ENCODE data around the gene VN1R5.
"Not testable (repeated sequence)": the region's sequence is repeated elsewhere in the genome, so short reads cannot be mapped to it uniquely, and the experiment has no call there.

Gene VN1R5

DNA sequence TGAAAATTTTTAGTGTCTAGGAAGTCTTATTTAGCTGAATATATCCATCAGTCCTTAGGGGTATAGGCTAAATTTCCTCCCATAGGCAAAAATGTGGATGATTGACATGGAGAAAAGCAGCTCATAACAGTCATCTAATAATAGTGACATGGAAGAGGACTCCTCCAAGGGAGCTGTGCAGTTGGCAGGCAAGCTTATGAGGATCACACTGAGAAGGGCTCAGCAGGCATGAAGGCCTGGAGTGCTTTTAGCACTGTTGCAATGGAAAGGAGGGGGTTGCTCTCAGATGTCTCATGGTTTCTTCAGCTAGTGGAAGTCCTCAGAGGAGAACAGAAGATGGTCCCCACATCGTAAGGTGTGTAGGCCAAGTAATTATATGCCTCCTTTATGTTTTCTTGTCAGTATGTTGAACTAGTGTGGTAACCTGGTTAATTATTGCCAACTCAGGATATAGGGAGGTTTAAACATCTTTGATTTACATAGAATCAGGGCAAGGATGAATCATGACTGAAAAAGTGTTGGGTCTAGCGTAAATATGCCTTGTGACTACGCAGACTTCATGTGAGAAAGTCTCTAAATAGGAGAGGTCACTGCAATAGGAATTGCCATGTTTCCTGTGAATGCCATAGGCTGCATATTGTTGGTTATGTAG lies 18.9 kb downstream of the VN1R5 start:
- no peak for DNase-seq

DNA sequence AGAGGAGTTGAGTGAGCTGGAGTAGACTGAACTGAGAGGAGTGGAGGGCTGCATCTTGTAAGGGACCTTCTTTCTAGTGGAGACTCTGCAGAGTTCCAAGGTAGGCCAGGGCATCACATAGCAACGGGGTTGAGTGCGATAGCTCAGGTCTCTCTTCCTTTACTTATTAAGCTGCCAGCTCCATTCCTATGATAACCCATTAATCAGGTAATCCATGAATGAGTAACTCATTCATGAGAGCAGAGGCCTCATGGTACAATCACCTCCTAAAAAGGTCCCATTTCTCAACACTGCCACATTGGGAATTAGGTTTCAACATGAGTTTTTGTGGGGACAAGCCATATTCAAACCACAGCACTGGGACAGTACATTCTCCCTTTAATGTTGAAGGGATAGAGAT lies 21.3 kb downstream of the VN1R5 start:
- DNase-seq, result no peak

DNA sequence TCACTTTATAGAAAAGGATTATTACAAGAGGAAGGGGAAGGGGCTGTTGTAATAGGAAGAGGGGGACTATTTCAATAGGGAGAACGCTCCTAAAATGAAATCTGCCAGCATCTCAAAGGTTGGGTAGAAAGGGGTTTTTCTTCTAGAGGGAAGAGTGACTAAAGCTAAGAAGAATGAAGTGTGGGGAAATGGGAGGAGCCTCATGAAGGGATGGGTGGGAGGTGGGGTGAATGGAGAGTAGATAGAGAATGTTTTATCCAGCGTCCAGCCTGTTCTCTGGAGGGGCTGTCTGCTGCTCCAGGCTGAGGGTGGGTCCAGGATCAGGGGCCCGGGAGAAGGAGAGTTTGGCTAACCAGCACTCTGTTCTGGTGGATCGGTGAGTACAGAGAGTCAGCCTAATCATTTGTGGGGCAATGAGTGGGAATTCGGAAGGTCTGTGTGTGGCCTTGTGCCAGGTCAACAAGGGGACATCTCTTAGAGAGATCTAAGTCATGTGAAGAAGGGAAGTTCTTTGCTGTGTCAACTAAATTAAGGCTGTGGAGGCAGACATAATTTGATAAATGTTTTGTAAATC lies 25.2 kb downstream of the VN1R5 start:
- no peak for DNase-seq

DNA sequence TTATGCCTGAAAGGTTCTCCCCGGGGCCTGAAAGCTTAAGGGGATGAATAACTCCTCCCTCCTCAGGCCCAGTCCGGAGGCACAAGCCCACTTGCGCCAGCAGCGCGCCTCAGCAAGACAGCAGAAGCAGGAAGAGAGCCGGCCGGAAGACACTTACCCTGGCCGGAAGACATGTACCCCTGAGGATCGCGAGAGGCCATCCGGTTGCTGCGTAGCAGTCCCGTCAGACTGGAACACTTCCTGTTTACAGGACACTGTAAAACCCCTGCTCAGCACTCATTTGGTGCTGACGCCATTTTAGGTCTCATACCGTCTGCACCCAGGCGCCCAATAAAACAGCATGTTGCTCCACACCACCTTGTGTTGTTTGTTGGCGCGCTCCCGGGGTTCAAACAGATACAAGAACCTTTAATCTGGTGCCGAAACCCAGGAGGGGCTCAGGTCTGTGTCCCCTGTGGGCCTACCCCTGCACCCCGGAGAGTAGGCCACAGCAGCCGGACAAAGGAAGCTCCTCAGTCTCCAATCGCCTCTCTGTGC lies 30.3 kb downstream of the VN1R5 start:
- no peak for DNase-seq

DNA sequence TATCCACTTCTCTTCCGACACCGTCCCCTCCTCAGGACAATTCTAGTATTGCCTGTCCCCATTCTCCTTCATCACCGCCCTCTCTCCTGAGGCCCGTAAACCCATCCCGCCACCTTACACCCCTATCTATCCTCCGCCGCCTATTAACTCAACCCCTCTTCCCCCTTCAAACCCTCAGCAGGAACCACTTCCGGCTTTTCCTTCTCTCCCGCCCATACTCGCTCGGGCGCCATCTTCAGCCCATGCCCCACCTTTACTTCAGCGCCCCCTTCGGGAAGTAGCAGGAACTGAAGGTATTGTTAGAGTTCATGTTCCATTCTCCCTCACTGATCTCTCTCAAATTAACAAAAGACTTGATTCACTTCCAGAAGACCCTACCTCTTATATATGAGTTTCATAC lies 31.6 kb downstream of the VN1R5 start:
- DNase-seq, result no peak

DNA sequence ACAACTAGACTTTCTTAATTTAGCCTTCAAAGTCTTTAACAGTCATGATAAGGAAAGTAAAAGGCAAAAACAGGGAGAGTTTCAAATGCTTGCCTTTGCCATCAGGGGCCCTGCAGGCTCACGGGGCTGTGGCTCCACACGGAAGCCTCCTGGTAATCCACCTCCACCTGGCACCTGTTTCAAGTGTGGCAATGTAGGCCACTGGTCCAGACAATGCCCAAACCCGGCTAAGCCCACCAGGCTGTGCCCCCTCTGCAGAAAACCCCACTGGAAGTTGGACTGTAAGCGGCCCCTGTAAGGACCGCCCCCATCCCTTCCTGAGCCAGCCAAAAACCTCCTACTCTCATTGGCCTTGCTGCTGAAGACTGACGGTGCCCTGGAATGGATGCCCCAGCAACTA lies 32.5 kb downstream of the VN1R5 start:
- DNase-seq, result no peak

DNA sequence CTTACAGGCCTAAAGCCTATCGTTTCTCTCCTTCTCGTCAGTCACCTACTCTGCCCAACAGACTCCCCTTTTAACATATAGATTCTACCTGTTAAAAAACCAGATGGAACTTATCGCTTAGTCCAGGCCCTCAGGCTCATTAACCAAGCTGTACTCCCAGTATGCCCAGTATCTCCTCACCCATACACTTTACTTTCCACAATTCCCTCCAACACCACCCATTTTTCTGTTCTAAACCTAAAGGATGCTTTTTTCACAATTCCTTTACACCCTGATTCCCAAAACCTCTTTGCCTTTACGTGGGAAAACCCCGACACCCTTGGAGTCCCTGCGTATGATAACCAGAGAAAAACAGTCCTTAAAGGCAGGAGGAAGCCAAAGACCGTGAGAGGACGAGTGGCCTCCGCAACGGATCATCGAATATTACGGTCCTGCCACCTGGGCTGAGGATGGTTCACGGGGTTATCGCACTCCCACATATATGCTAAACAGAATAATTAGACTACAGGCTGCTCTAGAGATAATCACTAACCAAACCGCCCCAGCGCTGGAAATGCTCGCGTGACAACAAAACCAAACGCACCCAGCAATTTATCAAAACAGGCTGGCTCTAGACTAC lies 33.5 kb downstream of the VN1R5 start:
- not testable (repeated sequence) for DNase-seq

DNA sequence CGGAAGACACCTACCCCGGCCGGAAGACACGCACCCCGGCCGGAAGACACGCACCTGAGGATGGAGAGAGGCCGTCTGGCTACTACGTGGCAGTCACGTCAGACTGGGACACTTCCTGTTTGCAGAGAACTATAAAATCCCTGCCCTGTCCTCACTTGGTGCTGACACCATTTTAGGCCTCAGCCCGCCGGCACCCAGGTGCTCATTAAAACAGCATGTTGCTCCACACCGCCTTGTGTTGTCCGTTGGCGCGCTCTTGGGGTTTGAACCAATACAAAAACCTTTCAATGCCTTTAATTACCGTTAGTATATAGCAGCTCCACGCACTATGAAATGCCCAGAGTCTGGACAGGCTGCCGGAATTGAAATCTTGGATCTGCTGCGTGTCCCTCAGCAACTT lies 34.7 kb downstream of the VN1R5 start:
- DNase-seq, result no peak

DNA sequence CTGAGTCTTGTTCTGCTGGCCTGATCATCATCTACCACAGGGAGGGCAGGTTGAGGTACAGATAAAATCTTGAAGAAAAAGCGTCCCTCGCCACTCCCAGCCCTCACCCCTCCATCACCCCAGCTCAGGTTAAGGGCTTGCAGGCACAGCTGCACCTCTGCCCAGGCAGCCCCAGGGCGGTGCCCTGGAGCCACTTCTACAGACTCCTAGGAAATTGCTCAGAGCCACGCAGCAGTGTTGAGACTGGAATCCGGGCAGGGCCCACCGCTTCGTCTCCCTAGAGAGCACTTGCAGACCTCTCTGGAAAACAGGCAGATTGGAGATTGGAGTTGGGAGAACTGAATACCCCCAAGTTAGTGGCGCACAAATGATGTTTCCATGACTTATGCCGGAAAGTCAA lies 35.3 kb downstream of the VN1R5 start:
- no peak for DNase-seq

DNA sequence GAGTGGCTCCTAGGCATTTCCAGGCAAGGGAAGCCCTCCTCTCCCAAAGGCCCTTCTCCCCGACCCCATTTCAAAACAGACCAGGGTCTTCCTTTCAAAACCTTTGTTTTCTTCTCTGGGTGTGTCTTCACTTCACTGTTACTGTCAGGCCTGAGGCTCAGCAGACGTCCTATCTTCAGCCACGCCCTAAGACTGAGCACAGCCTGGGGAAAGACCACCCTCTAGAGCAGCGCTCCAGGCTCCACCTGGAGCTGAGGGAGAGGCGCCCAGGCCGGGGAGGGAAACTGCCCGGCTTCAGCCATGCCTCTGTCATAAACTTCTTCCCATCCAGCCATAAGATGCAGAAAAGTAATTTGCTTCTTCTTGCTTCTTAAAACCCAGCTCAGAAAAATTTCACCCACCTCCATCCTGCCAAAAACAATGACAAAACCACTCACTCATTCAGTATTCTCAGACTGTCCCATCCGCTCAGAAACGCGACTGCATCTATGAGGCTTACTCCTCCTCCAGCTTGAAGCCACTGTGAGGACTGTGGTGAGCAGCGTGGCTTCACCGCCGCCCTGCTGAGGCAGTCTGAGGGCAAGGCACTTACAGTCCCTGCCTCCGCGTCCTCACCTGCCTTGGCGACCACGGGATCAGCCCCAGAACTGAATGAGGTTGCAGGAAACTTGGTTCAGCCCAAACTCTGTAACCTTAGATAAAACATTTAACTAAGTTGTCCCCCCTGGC lies 36.1 kb downstream of the VN1R5 start:
- DNase-seq, result no peak

DNA sequence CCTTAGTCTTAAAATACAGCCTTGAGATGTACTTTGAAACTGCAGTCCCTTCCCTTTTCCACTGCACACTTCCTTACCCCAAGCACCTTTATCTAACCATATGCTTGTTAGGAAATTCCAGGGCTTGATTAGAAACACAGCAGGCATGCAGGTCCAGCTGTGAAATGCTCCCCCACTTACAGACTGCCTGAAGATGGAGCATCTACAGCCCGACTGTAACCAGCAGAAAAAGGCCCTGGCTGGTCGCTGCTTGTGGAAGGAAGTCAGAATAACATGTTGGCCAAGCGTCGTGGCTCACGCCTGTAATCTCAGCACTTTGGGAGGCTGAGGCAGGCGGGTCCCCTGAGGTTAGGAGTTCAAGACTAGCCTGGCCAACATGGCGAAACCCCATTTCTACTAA lies 37.2 kb downstream of the VN1R5 start:
- no peak for DNase-seq

DNA sequence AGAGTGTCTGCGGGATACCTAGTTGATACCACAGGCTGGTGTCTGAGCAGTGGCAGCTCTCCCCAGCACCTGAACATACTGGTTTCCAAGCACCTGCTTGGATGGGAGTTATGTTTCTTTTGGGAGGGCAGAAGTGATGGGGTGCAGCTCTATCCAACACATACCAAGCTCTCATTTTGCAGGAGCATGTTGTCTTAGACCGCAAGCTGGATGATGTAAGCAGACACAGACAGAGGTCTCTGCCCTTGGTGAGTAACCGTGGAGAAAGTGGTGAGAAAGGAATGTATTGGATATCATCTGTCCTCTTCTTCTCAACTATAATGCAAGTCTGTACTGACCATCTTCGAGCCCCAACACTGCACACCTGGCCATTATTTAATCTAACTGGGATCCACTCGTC lies 38.4 kb downstream of the VN1R5 start:
- DNase-seq, result no peak

DNA sequence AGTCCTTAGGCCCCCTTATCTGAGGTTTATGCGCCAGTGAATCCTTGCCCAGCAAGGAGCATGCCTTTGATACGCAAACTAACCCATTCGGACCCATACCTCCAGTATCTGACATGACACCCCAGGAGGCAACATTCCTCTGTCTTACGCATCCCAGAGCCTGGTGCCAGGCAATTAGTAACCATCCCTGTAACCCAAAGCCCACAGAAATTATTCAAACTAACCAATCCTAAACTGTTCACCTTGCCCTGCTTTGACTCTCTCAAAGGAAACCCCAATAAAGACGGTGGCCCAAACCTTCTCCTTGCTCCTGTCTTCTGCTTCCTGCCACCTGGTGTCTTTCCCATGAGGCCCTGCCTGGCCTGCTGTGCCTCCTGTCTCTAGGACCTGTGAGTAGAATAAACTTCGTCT lies 39.4 kb downstream of the VN1R5 start:
- no peak for DNase-seq

DNA sequence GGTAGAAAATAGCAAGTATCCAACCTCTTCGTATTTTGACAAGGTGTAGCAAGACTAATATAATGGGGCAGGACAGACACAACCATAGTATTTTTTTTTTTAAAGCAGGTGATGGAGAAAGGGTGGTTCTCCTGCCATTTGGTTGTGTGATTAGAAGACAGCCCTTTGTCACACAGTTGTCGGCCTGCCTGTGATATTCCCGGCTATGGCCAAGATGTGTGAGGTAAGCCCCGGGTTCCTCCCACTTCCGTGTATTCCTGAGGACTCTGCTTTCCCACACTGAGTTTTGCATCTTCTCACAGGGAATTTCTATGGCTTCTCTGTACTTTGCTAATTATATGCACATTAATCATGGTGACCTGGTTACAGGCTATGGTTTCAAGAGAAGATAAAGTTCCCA lies 39.9 kb downstream of the VN1R5 start:
- DNase-seq, result no peak

DNA sequence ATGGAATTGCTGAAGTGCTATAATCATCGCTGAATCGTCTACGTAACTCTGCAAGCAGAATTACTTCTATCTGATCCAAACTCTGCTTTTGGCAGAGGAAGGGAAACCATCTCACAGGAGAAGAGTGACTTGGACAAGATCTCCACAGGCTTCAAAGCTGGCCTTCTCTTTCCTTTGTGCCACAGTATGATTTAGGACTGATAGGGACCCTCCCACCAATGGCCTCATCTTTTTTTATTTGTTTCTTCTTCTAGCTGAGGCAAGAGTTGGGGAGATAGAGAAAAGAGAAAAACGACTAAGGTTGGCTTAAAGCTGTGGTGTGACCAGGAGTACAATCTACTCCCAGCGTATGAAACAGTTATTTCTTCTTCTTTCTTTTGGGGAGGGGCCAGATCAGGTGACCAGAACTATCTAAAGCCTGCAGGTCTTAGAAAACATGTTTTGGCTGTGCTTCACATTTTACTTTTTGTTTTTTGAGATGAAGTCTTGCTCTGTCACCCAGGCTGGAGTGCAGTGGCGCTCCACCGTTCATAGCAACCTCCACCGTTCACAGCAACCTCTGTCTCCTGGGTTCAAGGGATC lies 40.8 kb downstream of the VN1R5 start:
- no peak for DNase-seq

DNA sequence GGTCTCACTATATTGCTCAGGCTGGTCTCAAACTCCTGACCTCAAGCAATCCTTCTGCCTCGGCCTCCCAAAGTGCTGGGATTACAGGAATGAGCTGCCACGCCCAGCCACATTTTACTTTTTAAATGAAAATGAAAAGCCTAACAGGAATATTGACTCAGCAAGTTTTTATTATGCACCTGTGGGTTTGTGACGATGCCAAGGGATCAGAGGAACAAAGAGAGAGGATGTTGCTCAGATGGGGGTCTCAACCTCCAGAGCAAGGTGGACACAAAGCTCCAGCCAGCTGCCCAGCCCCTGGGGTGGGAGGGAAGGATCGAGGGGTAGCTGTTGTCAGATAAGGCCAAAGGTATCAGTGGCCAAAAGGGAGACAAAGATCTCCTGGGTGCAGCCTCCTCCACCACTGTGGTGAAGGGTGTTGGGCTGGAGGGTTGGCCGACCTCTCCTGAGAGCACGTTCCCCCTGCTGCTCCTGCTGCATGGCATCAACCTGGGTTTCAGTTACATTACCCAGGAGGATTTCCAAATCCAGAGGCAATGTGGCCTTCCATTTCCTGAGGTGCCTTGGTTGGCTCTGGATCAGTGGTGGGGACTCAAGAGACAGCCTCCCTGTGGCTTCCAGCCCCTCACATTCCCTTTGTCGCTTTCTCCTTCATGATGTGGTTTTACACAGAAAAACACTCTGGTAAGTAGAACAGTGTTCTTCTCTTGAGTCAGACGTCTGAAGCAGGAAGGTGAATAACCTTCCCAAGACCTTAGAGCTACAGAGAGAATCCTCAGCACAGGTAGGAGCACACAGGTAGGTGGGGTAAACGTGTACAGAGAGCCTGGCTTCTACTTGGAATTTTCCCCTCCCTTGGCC lies 41.6 kb downstream of the VN1R5 start:
- no peak for DNase-seq

DNA sequence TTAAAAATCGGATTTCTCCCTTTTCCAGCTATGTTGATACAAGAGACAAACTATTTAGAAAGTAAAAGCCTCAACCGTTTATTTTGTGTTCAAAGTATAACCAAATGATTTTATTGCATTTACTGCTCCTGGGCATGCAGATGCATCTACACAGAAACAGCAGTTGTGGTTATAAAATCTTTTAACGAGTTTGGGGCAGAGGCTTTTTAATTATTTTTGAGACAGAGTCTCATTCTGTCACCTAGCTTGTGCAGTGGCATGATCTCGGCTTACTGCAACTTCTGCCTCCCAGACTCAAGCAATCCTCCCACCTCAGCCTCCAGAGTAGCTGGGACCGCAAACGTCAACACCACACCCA lies 42.2 kb downstream of the VN1R5 start:
- DNase-seq, result no peak

DNA sequence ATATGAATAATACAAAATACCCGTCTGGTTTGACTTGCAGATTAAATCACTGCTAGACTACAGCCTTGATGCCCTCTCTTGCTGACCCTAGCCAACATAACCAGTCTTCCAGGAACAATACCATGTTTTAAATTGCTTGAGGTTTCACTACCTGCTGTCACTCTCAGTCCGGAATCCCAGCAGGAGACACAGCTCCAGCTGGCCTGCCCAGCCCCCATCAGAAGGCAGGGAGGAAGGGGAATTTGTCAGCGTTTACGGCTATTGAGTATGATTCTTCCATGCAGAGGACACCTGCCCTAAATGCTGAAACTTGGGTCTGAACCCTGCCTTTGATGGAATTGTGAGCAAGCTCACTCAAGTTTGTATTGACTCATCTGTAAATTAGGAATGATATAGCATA lies 42.8 kb downstream of the VN1R5 start:
- DNase-seq, result no peak

DNA sequence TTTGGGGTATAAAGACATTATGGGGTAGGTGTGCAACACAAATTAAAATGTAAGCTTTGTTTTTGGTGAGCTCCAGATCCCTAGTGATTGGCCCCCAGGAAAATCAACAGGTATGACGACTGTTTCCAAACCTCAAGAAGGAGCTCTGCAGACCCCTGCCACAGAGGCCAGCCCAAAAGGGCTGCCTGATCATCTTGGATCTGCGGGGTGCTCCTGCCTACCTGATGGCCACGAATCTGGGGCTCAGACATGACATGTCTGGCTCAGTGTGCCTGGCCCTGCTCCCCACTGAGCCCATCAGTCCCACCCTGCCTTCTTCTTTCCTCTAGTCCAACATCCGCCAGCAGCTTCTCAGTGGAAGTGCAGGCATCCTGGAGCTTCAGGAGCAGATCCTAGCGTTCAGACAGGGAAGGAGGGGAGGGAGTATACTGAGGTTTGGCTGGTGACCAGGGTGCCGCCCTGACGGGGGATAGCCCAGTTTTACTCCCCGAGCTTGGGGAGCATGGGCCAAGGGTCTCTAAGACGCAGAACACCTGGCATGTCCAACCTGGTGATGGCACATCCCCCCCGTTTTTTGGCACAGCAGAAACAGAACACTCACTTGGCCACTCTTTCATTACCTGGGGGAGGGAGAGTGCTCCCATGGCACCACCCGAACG lies 44.0 kb downstream of the VN1R5 start:
- no peak for DNase-seq

DNA sequence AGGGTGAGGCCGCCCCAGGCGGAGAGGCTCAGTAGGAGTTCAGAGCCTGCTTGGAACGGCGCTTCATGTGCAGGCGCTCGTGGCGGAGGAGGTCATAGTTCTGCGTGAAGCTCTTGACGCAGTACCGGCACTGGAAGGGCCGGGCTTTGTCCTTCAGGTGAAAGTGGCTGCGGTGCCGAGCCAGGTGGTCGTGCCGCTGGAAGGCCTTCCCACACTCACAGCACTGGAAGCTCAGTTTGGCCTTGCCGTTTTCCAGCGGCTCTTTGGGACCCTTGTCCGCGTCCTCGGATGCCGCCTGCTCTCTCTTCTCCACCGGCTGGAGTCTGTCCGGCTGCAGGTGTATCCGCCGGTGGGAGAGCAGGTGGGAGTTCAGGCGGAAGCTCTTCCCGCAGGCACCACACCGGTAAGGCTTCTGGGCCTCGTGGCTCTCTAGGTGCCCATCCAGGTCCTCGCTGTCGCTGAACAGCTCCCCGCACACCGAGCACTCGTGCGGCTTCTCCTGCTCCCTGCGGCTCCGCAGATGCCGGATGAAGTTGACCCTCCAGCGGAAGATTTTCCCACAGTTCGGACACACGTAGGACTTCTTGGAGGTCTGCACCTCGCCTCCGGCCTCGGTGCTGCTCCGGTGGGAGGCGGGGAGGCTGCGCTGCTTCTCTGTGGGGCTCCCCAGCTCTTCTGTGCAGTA lies 44.8 kb downstream of the VN1R5 start:
- no peak for DNase-seq

DNA sequence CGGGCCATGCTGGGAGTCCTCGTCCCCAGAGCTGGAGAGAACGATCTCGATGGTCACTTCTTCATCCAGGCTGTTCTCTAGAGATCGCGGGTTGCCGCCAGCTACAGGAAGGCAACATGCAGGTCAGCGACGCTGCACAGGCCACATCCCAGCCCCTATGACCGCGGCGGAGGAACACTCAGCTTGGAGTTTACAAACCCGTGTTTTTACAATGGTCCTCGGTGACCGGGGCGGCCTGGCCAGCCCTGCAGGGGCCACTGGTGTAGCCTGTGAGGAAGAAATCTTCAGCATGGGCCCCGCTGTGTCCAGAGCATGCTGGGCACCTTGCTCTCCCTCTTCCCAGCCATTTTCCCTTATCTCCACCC lies 45.3 kb downstream of the VN1R5 start:
- no peak for DNase-seq

DNA sequence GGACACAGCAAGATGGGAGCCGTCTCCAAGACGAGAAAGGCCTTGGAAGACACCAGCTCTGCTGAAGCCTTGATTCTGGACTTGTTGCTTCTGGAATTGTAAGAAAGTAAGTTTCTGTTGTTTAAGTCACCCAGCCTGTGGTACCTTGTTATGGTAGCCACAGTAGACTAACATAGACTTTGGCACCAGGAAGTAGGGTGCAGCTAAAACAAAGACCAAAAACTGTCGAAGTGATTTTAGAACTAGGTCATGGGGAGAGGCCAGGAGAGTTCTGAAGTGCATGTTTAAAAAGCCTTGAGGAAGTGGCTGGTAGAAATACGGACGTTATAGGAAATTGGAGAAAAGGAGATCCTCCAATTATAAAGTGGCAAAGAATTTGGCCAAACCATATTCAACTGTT lies 47.3 kb downstream of the VN1R5 start:
- DNase-seq, result no peak

Measured in NCI-H748 treated with DMSO at 0.1 percent for 48 hours (cell line).